Esophagus (tissue), 2 donors: Measurements from ENCODE around the gene RASSF8. TPM values are rescaled to one million over a fixed set of nuclear protein-coding genes. Genes with fewer than 3 reads are reported as not detected.

Experiments used
- H3K27ac ChIP-seq, 2 donors: one replicate each; pipeline ENCODE4 v1.5.1; 2013; ENCODE audit warnings: low read depth in 2 of 2, mild to moderate bottlenecking in 2 of 2, inconsistent platforms in 1 of 2, low read length in 1 of 2, moderate library complexity in 1 of 2
- H3K27me3 ChIP-seq, 2 donors: one replicate each; pipeline ENCODE4 v1.6.1; 2013; ENCODE audit warnings: low read length in 2 of 2, control low read depth in 1 of 2, mild to moderate bottlenecking in 1 of 2; ENCODE audit not compliant: insufficient read depth in 2 of 2, control insufficient read depth in 1 of 2
- H3K36me3 ChIP-seq, 2 donors: one replicate each; pipeline ENCODE4 v1.6.1; 2013; ENCODE audit warnings: low read length in 1 of 2; ENCODE audit not compliant: control insufficient read depth in 2 of 2, insufficient read depth in 2 of 2
- H3K4me1 ChIP-seq, 2 donors: one replicate each; pipeline ENCODE4 v1.6.1; 2013; ENCODE audit warnings: low read length in 1 of 2; ENCODE audit not compliant: control insufficient read depth in 2 of 2, insufficient read depth in 2 of 2
- H3K4me3 ChIP-seq, 2 donors: one replicate each; pipeline ENCODE4 v1.5.1; 2013; ENCODE audit warnings: low read length in 2 of 2, mild to moderate bottlenecking in 2 of 2, low read depth in 1 of 2, moderate library complexity in 1 of 2
- H3K9me3 ChIP-seq, 2 donors: one replicate each; pipeline ENCODE4 v1.6.1; 2013; ENCODE audit warnings: mild to moderate bottlenecking in 2 of 2, low read depth in 1 of 2, low read length in 1 of 2, moderate library complexity in 1 of 2; ENCODE audit not compliant: control insufficient read depth in 2 of 2, insufficient read depth in 1 of 2
- WGBS, 2 donors: extraction: QIAGEN DNeasy Blood & Tissue Kit; methylation state at CpG; one replicate each; pipeline ENCODE4 v1.1.7; 2013; 5-methylcytosine and 5-hydroxymethylcytosine counted together
- polyA plus RNA-seq, 2 donors: library from polyadenylated mRNA; stranded (reverse); fragments of 200-250 nt; gene quantifications; one replicate each; pipeline ENCODE4 v1.2.3, GENCODE V29; 2013
- donor health status: healthy with polysubstance abuse.
- donor health status: Bipolar disorder and iron deficiency.

RASSF8 gene
- polyA plus RNA-seq, 2 donors = 0.83 to 1.8 TPM

GRCh38 chr12:26031318-26031717 lies 72.8 kb downstream of the RASSF8 start:
- Histone ChIP-seq H3K27ac (no peak overlapping the region), H3K4me1 (peaks cover 0 to 3% of the 10 kb centered on the region in 2 donors), H3K27me3 (no peaks in the 10 kb centered on the region), H3K4me3 (no peak overlapping the region), H3K36me3 (no peaks in the 10 kb centered on the region), H3K9me3 (no peaks in the 10 kb centered on the region)
- WGBS, 2 donors = 86 to 93% methylated on average over 2 of the region's 2 CpGs

- no peaks in the 10 kb centered on the region for H3K36me3 ChIP-seq
- H3K9me3 ChIP-seq = no peaks in the 10 kb centered on the region
- H3K27me3 ChIP-seq = no peaks in the 10 kb centered on the region
- H3K4me1 ChIP-seq = peaks cover 0 to 3% of the 10 kb centered on the region in 2 donors
- no peak overlapping the region for H3K27ac ChIP-seq
- no peak overlapping the region for H3K4me3 ChIP-seq
Observed at GRCh38 chr12:26031827-26032226, 73.3 kb downstream of the RASSF8 start.

GRCh38 chr12:26032290-26032689 lies 73.8 kb downstream of the RASSF8 start:
- WGBS, 2 donors = 90 to 91% methylated on average over 1 of the region's 1 CpG
- peaks cover 0 to 3% of the 10 kb centered on the region in 2 donors for H3K4me1 ChIP-seq
- H3K27me3 ChIP-seq = no peaks in the 10 kb centered on the region
- no peaks in the 10 kb centered on the region for H3K36me3 ChIP-seq
- no peaks in the 10 kb centered on the region for H3K9me3 ChIP-seq
- H3K27ac ChIP-seq = no peak overlapping the region
- H3K4me3 ChIP-seq = no peak overlapping the region

DNA sequence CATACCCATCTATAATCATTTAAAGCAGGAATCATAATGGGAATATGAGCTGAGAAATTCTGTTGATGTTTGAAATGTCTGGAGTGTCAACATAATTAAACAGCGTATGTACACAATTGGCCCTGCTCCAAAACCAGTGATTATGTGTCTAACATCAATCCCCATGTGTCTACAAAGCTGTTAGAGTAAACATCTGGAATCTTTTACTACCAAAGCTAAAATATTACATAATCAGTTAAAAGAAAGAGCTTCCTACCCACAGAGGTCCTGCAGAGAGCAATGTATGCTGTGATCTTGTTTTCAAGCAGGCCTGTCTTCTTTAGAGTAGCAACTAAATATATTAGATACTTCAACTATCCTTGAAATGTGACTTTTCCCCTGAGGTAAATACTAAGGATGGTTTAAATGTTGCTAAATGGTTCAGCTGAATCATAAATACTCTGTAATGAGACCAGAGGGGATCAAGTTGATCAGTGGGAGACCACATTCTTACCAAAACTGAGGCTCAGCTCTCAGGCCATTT lies 74.3 kb downstream of the RASSF8 start:
- peaks cover 0 to 3% of the 10 kb centered on the region in 2 donors for H3K4me1 ChIP-seq
- H3K4me3 ChIP-seq = no peak overlapping the region
- H3K36me3 ChIP-seq = no peaks in the 10 kb centered on the region
- no peaks in the 10 kb centered on the region for H3K9me3 ChIP-seq
- WGBS, 2 donors = 46 to 60% methylated on average over 1 of the region's 1 CpG
- no peaks in the 10 kb centered on the region for H3K27me3 ChIP-seq
- H3K27ac ChIP-seq = no peak overlapping the region

GRCh38 chr12:26034371-26035142 lies 76.1 kb downstream of the RASSF8 start:
- Histone ChIP-seq H3K4me1 (peaks cover 0 to 3% of the 10 kb centered on the region in 2 donors), H3K9me3 (no peaks in the 10 kb centered on the region), H3K27ac (no peak overlapping the region), H3K27me3 (no peaks in the 10 kb centered on the region), H3K4me3 (no peak overlapping the region), H3K36me3 (no peaks in the 10 kb centered on the region)
- WGBS, 2 donors = 58 to 67% methylated on average over 5 of the region's 5 CpGs

DNA sequence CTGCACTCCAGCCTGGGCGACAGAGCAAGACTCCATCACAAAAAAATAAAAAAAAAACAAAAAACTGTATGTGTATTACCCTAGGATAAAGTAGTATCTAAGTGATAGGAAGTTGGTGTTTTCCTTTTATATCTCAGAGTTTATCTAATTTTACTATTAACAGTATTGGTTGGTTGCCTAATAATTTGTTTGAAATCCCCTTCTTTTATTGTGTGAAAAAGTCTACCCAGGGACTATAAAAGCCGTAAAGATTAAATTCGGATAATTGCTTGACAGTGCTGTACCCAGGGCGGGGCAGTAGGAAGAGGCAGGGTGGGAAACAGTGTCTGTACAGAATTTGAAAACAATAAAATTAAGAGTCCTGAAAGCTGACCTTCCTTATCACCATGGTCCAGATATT lies 78.4 kb downstream of the RASSF8 start:
- Histone ChIP-seq H3K27ac (no peak overlapping the region), H3K27me3 (no peaks in the 10 kb centered on the region), H3K9me3 (no peaks in the 10 kb centered on the region), H3K4me3 (no peak overlapping the region), H3K36me3 (no peaks in the 10 kb centered on the region), H3K4me1 (peaks cover 0 to 3% of the 10 kb centered on the region in 2 donors)
- 80 to 82% methylated on average over 4 of the region's 4 CpGs for WGBS, 2 donors

GRCh38 chr12:26037615-26038220 lies 79.2 kb downstream of the RASSF8 start:
- H3K4me3 ChIP-seq = no peak overlapping the region
- no peaks in the 10 kb centered on the region for H3K27me3 ChIP-seq
- H3K4me1 ChIP-seq = peaks cover 0 to 3% of the 10 kb centered on the region in 2 donors
- 65 to 86% methylated on average over 2 of the region's 2 CpGs for WGBS, 2 donors
- H3K36me3 ChIP-seq = no peaks in the 10 kb centered on the region
- no peak overlapping the region for H3K27ac ChIP-seq
- no peaks in the 10 kb centered on the region for H3K9me3 ChIP-seq

DNA sequence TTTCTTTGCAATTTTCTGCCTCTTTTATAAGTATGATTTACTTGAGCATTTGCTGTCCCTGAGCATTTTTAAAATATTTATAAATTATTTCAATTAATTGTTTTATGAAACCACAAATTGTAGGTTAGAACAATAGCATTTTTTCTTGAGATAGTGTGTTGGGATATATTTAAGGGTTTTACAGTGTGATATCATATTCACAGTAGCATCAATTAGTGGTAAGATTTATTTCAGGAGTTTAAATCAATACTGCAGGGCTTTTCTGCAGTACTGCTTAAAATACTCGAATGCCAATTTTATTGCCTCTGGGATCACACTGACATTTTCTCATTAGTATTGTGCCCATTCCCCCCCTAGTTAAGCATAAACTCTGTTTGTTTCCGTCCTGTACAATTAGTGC lies 84.2 kb downstream of the RASSF8 start:
- H3K4me1 ChIP-seq = no peaks in the 10 kb centered on the region
- no peaks in the 10 kb centered on the region for H3K9me3 ChIP-seq
- no peaks in the 10 kb centered on the region for H3K27me3 ChIP-seq
- H3K36me3 ChIP-seq = no peaks in the 10 kb centered on the region
- no peak overlapping the region for H3K27ac ChIP-seq
- no peak overlapping the region for H3K4me3 ChIP-seq
- WGBS, 2 donors = 76 to 80% methylated on average over 2 of the region's 2 CpGs

DNA sequence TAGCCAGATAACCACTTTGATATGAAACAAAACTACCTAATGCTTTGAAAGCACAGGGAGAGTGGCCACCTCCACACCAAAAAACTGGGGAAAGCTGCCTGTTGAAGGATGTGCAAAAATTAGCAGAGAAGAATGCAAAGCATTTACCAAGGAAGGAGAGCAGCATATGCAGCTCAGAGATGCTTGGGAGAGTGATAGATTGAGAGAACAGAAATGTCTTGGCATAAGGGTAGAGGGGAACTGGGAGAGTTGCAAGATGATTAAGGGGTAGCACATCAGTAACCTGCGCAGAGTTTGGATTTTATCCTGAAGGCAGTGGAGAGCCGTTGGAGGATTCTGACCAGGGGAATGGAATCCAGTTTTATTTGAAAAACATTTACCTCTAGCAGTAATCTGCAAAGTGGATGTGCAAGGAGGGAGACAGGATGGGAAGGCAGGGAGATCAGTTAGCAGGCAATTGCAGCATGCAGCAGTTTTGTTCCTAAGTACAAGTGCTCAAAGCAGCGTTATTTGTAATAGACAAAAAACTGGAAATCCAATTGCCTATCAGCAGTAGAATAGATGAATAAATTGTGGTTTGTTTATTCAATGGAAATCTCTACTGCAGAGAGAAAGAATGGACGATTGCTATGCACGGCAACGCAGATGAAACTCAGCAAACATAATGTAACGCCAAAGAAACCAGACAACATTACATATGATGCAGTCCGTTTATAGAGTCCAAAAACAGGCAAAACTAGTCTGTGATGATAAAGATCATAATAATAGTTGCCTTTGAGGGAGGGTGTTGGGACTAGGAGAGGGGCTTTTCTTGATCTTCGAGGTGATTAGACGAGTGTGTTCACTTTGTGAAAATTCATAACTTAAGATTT lies 84.9 kb downstream of the RASSF8 start:
- Histone ChIP-seq H3K27me3 (no peaks in the 10 kb centered on the region), H3K36me3 (no peaks in the 10 kb centered on the region), H3K4me1 (no peaks in the 10 kb centered on the region), H3K9me3 (no peaks in the 10 kb centered on the region), H3K27ac (no peak overlapping the region), H3K4me3 (no peak overlapping the region)
- WGBS, 2 donors = 50 to 59% methylated on average over 10 of the region's 10 CpGs
